Memory B cell (primary cell): Measurements from ENCODE around the gene SP6.

Experiments
- ATAC-seq: fragments of 150-1000 bp; cut with Tn5 transposase; 2 replicates; pipeline ENCODE4 v1.10.0; 2021; ENCODE audit warnings: low read depth, mild to moderate bottlenecking, moderate library complexity
- DNase-seq, 2 donors: peaks; one replicate each; pipeline ENCODE4 v3.0.0; 2022; ENCODE audit warnings: low spot score in 2 of 2
- H3K27ac Mint-ChIP-seq: one replicate; pipeline ENCODE4 v1.8.0; 2022; ENCODE audit warnings: mild to moderate bottlenecking, moderate library complexity, mixed read lengths
- H3K27me3 Mint-ChIP-seq: one replicate; pipeline ENCODE4 v1.8.0; 2022; ENCODE audit warnings: mixed read lengths
- H3K36me3 Mint-ChIP-seq: one replicate; pipeline ENCODE4 v1.8.0; 2022; ENCODE audit warnings: mild to moderate bottlenecking, mixed read lengths
- H3K4me1 Mint-ChIP-seq: one replicate; pipeline ENCODE4 v1.8.0; 2022; ENCODE audit warnings: mixed read lengths
- H3K4me3 Mint-ChIP-seq: one replicate; pipeline ENCODE4 v1.8.0; 2022; ENCODE audit warnings: mild to moderate bottlenecking, moderate library complexity, mixed read lengths
- H3K9me3 Mint-ChIP-seq: one replicate; pipeline ENCODE4 v1.8.0; 2022; ENCODE audit warnings: mixed read lengths

The SP6 gene

GRCh38 chr17:47850692-47851573 lies at the start of gene SP6:
SP6 (minus strand) TSS chr17:47851163; CDS start chr17:47848429, 2,734 bp downstream.
- DNase-seq, result no peak
- ATAC-seq, result peak; percentile 61
- Mint-ChIP-seq H3K27ac (no peak within 1 kb of the TSS), H3K36me3 (no peaks in the 10 kb centered on the region), H3K27me3 (peaks cover 37% of the 10 kb centered on the region), H3K4me3 (peak within 1 kb of the TSS; percentile 63), H3K9me3 (no peaks in the 10 kb centered on the region), H3K4me1 (peaks cover 19% of the 10 kb centered on the region)

GRCh38 chr17:47899643-47900042 lies 48.7 kb upstream of the SP6 start:
- H3K36me3 Mint-ChIP-seq, result peaks cover 16% of the 10 kb centered on the region
- H3K4me1 Mint-ChIP-seq, result peaks cover 23% of the 10 kb centered on the region
- no peak overlapping the region for H3K27ac Mint-ChIP-seq
- no peak overlapping the region for H3K4me3 Mint-ChIP-seq
- H3K9me3 Mint-ChIP-seq, result no peaks in the 10 kb centered on the region
- H3K27me3 Mint-ChIP-seq, result no peaks in the 10 kb centered on the region
- no peak for DNase-seq
- no peak for ATAC-seq

- H3K4me1 Mint-ChIP-seq, result peaks cover 27% of the 10 kb centered on the region
- H3K4me3 Mint-ChIP-seq, result no peak overlapping the region
- H3K27me3 Mint-ChIP-seq, result no peaks in the 10 kb centered on the region
- no peak overlapping the region for H3K27ac Mint-ChIP-seq
- no peaks in the 10 kb centered on the region for H3K9me3 Mint-ChIP-seq
- DNase-seq, result no peak
- H3K36me3 Mint-ChIP-seq, result peaks cover 13% of the 10 kb centered on the region
- ATAC-seq, result no peak
These were observed 47.3 kb upstream of the SP6 start for GRCh38 chr17:47898241-47898640.

GRCh38 chr17:47897561-47897960 lies 46.6 kb upstream of the SP6 start:
- Mint-ChIP-seq H3K4me3 (peak overlapping the region; percentile 95), H3K36me3 (peaks cover 11% of the 10 kb centered on the region), H3K9me3 (no peaks in the 10 kb centered on the region), H3K4me1 (peaks cover 27% of the 10 kb centered on the region), H3K27ac (peak overlapping the region; percentile 96), H3K27me3 (no peaks in the 10 kb centered on the region)
- no peak for DNase-seq
- no peak for ATAC-seq

GRCh38 chr17:47896672-47897490 lies 45.9 kb upstream of the SP6 start:
- Mint-ChIP-seq H3K9me3 (no peaks in the 10 kb centered on the region), H3K4me1 (peaks cover 21% of the 10 kb centered on the region), H3K36me3 (peaks cover 5% of the 10 kb centered on the region), H3K27me3 (no peaks in the 10 kb centered on the region), H3K4me3 (peak overlapping the region; percentile 95), H3K27ac (peak overlapping the region; percentile 96)
- DNase-seq, result no peak
- no peak for ATAC-seq

GRCh38 chr17:47895856-47896671 lies 45.1 kb upstream of the SP6 start, which contains the start of gene SP2:
SP2 (plus strand) TSS chr17:47896236; CDS start chr17:47896287, 51 bp downstream.
- Mint-ChIP-seq H3K36me3 (peaks cover 5% of the 10 kb centered on the region), H3K27me3 (no peaks in the 10 kb centered on the region), H3K9me3 (no peaks in the 10 kb centered on the region), H3K4me1 (peaks cover 25% of the 10 kb centered on the region), H3K4me3 (peak within 1 kb of the TSS; percentile 95), H3K27ac (peak within 1 kb of the TSS; percentile 96)
- DNase-seq (peak; percentile 100), ATAC-seq (peak; percentile 81)

GRCh38 chr17:47895347-47895855 lies 44.4 kb upstream of the SP6 start:
- Mint-ChIP-seq H3K36me3 (peaks cover 5% of the 10 kb centered on the region), H3K27ac (peak overlapping the region; percentile 96), H3K27me3 (no peaks in the 10 kb centered on the region), H3K9me3 (no peaks in the 10 kb centered on the region), H3K4me3 (peak overlapping the region; percentile 95), H3K4me1 (peaks cover 25% of the 10 kb centered on the region)
- ATAC-seq, result no peak
- DNase-seq, result no peak

GRCh38 chr17:47894498-47895346 lies 43.8 kb upstream of the SP6 start:
- ATAC-seq, result no peak
- no peak for DNase-seq
- H3K27ac Mint-ChIP-seq, result peak overlapping the region; percentile 96
- H3K27me3 Mint-ChIP-seq, result no peaks in the 10 kb centered on the region
- peaks cover 5% of the 10 kb centered on the region for H3K36me3 Mint-ChIP-seq
- H3K4me3 Mint-ChIP-seq, result peak overlapping the region; percentile 95
- no peaks in the 10 kb centered on the region for H3K9me3 Mint-ChIP-seq
- H3K4me1 Mint-ChIP-seq, result peaks cover 25% of the 10 kb centered on the region

- H3K4me1 Mint-ChIP-seq, result peaks cover 14% of the 10 kb centered on the region
- no peak for DNase-seq
- no peak overlapping the region for H3K4me3 Mint-ChIP-seq
- H3K27ac Mint-ChIP-seq, result no peak overlapping the region
- no peaks in the 10 kb centered on the region for H3K9me3 Mint-ChIP-seq
- no peak for ATAC-seq
- H3K36me3 Mint-ChIP-seq, result no peaks in the 10 kb centered on the region
- no peaks in the 10 kb centered on the region for H3K27me3 Mint-ChIP-seq
These were observed 40.7 kb upstream of the SP6 start for GRCh38 chr17:47891545-47892088.

GRCh38 chr17:47889734-47890529 lies 39.0 kb upstream of the SP6 start:
- Mint-ChIP-seq H3K4me3 (no peak overlapping the region), H3K36me3 (no peaks in the 10 kb centered on the region), H3K9me3 (no peaks in the 10 kb centered on the region), H3K27me3 (no peaks in the 10 kb centered on the region), H3K27ac (no peak overlapping the region), H3K4me1 (peaks cover 14% of the 10 kb centered on the region)
- peak; percentile 88 to 92 for DNase-seq
- ATAC-seq, result peak; percentile 99

GRCh38 chr17:47888293-47888692 lies 37.3 kb upstream of the SP6 start:
- DNase-seq, result no peak

More at GRCh38 chr17:47888293-47888692, 37.3 kb upstream of the SP6 start:
- H3K27me3 Mint-ChIP-seq, result peaks cover 1% of the 10 kb centered on the region
- no peak for ATAC-seq
- H3K27ac Mint-ChIP-seq, result no peak overlapping the region
- no peaks in the 10 kb centered on the region for H3K36me3 Mint-ChIP-seq
- H3K9me3 Mint-ChIP-seq, result no peaks in the 10 kb centered on the region
- H3K4me3 Mint-ChIP-seq, result no peak overlapping the region
- peaks cover 5% of the 10 kb centered on the region for H3K4me1 Mint-ChIP-seq
